ENCODE data around the gene HJV. TPM values are rescaled to one million over a fixed set of nuclear protein-coding genes. Genes with fewer than 3 reads are reported as not detected.

HJV gene
- total RNA-seq, 1 donor from 2014 or later = not detected

DNA sequence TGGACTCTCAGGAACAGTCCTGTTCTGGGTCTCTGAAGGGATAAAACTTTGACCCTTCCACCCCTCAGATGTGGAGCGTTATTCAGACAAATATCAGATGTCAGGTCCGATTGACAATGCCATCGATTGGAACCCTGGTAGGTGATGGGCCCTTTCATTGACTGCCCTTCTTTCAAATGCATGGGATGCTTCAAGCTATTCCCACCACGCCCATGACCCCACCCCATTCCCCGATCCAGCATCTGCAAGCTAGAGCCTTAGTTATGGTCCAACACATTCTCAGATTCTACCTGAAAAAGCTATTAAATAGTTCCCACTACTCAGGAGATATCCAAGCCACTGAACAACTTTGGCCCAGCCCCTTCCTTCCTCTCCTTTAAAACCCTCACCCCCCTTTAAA lies 44.5 kb downstream of the HJV start:
- no peak for DNase-seq (ENCODE audit: low spot score)

- DNase-seq (ENCODE audit: low spot score) = no peak
Measured at GRCh38 chr1:145975216-145975615, 46.3 kb downstream of the HJV start.

GRCh38 chr1:145974721-145975120 lies 46.8 kb downstream of the HJV start:
- DNase-seq (ENCODE audit: low spot score) = no peak

- no peak for DNase-seq (ENCODE audit: low spot score)
Measured at GRCh38 chr1:145972580-145972979, 49.0 kb downstream of the HJV start.

Other genes with a start within 250 kb of the HJV start
- 28.3 TPM for gene RNF115, start 197.6 kb downstream of the HJV start, total RNA-seq
- 38.1 TPM for gene POLR3C, start 197.5 kb downstream of the HJV start, total RNA-seq
- gene NUDT17, start 176.1 kb downstream of the HJV start, total RNA-seq = 6.7 TPM
- 70.4 TPM for gene PIAS3, start 162.7 kb downstream of the HJV start, total RNA-seq
- 4.2 TPM for gene ANKRD35, start 135.9 kb downstream of the HJV start, total RNA-seq
- gene ITGA10, start 111.7 kb downstream of the HJV start, total RNA-seq = 19.2 TPM
- gene PEX11B, start 103.0 kb downstream of the HJV start, total RNA-seq = 44.2 TPM
- 141 TPM for gene RBM8A, start 94.3 kb downstream of the HJV start, total RNA-seq
- 24.7 TPM for gene LIX1L, start 63.7 kb downstream of the HJV start, total RNA-seq
- gene ANKRD34A, start 57.2 kb downstream of the HJV start, total RNA-seq = 0.47 TPM
- 21.0 TPM for gene POLR3GL, start 57.0 kb downstream of the HJV start, total RNA-seq
- gene TXNIP, start 25.2 kb downstream of the HJV start, total RNA-seq = 744 TPM
- 4.2 TPM for gene NBPF10, start 123.1 kb upstream of the HJV start, total RNA-seq
- gene NOTCH2NLA, start 207.3 kb upstream of the HJV start, total RNA-seq = 50.7 TPM

All from ureter (tissue), 1 donor.